ENCODE measurements around the gene TAF11. TPM values are rescaled to one million over a fixed set of nuclear protein-coding genes. Genes with fewer than 3 reads are reported as not detected.
"Not testable (repeated sequence)": the region's sequence is repeated elsewhere in the genome, so short reads cannot be mapped to it uniquely, and the experiment has no call there.

TAF11 gene
- total RNA-seq, 3 donors from 2014 or later (not counting 1 experiment from before 2014, with no cell fraction given), result 34.4 to 41.3 (median 36.2) TPM

- no peaks in the 10 kb centered on the region for H3K27me3 ChIP-seq (ENCODE audit: control insufficient read depth, insufficient read depth, low read length)
- TF ChIP-seq CTCF (IDR thresholded peaks at IDR 0.05), result no peak
- Mint-ChIP-seq H3K27me3 (ENCODE audit: low read depth in 2 of 2) (no peaks in the 10 kb centered on the region), H3K4me3 (peak overlapping the region; percentile 100), H3K9me3 (no peaks in the 10 kb centered on the region), H3K27ac (peak overlapping the region; percentile 100), H3K36me3 (no peaks in the 10 kb centered on the region), H3K4me1 (peaks cover 41 to 55% of the 10 kb centered on the region in 2 donors)
- no peak overlapping the region for H3K4me3 ChIP-seq (ENCODE audit: low read length)
- DNase-seq, result no peak
- ATAC-seq, result no peak
- H3K27ac ChIP-seq (ENCODE audit: low read length), result no peak overlapping the region
- no peaks in the 10 kb centered on the region for H3K9me3 ChIP-seq (ENCODE audit: control insufficient read depth, insufficient read depth, low read length)
- H3K4me1 ChIP-seq (ENCODE audit: control insufficient read depth, insufficient read depth, low read length), result peaks cover 26% of the 10 kb centered on the region
- no peaks in the 10 kb centered on the region for H3K36me3 ChIP-seq (ENCODE audit: control insufficient read depth, insufficient read depth, low read length)
- 12% methylated on average over 5 of the region's 7 CpGs for WGBS (ENCODE audit: insufficient coverage)
- intact Hi-C loops (cut with micrococcal nuclease), result no loop called here
These were observed 2.7 kb upstream of the TAF11 start for GRCh38 chr6:34890533-34890925.

- TF ChIP-seq CTCF (IDR thresholded peaks at IDR 0.05), result no peak
- intact Hi-C loops (cut with micrococcal nuclease), result loop anchor here (1.0 to 2.0 kb wide), 2 partner anchors 132 to 192 kb away; partner anchors contain the start of genes ILRUN and SNRPC
- Histone ChIP-seq H3K27me3 (ENCODE audit: control insufficient read depth, insufficient read depth, low read length) (no peaks in the 10 kb centered on the region), H3K4me1 (ENCODE audit: control insufficient read depth, insufficient read depth, low read length) (peaks cover 26% of the 10 kb centered on the region), H3K27ac (ENCODE audit: low read length) (peak within 1 kb of the TSS; percentile 89), H3K36me3 (ENCODE audit: control insufficient read depth, insufficient read depth, low read length) (peaks cover 2% of the 10 kb centered on the region), H3K4me3 (ENCODE audit: low read length) (peak within 1 kb of the TSS; percentile 63), H3K9me3 (ENCODE audit: control insufficient read depth, insufficient read depth, low read length) (no peaks in the 10 kb centered on the region)
- Mint-ChIP-seq H3K9me3 (peaks cover 0 to 3% of the 10 kb centered on the region in 2 donors), H3K27me3 (ENCODE audit: low read depth in 2 of 2) (no peaks in the 10 kb centered on the region), H3K4me3 (peak within 1 kb of the TSS; percentile 100), H3K4me1 (peaks cover 41 to 61% of the 10 kb centered on the region in 2 donors), H3K27ac (peak within 1 kb of the TSS; percentile 100), H3K36me3 (no peaks in the 10 kb centered on the region)
- ATAC-seq (peak; percentile 74 to 85 (median 81)), DNase-seq (peak; percentile 87 to 95)
- under 1% methylated on average over 59 of the region's 60 CpGs for WGBS (ENCODE audit: insufficient coverage)
These were observed 1.2 kb upstream of the TAF11 start, which contains the start of gene ANKS1A for GRCh38 chr6:34888874-34889555. Gene ANKS1A (plus strand): TSS chr6:34889255. CDS start chr6:34889403, 148 bp downstream.

- H3K4me1 Mint-ChIP-seq, result peaks cover 44 to 66% of the 10 kb centered on the region in 2 donors
- peak overlapping the region; percentile 100 for H3K4me3 Mint-ChIP-seq
- DNase-seq (no peak), ATAC-seq (peak in 2 of 3 donors; percentile 5 to 6)
- H3K27ac Mint-ChIP-seq, result peak overlapping the region; percentile 100
- H3K9me3 ChIP-seq (ENCODE audit: control insufficient read depth, insufficient read depth, low read length), result no peaks in the 10 kb centered on the region
- no peaks in the 10 kb centered on the region for H3K36me3 Mint-ChIP-seq
- no peak for TF ChIP-seq CTCF (IDR thresholded peaks at IDR 0.05)
- H3K27me3 Mint-ChIP-seq (ENCODE audit: low read depth in 2 of 2), result no peaks in the 10 kb centered on the region
- WGBS (ENCODE audit: insufficient coverage), result 0% methylated on average over 2 of the region's 5 CpGs
- peaks cover 2% of the 10 kb centered on the region for H3K36me3 ChIP-seq (ENCODE audit: control insufficient read depth, insufficient read depth, low read length)
- intact Hi-C loops (cut with micrococcal nuclease), result loop anchor here (1.0 to 2.0 kb wide), 2 partner anchors 131 to 192 kb away; partner anchors contain the start of genes ILRUN and SNRPC
- peaks cover 26% of the 10 kb centered on the region for H3K4me1 ChIP-seq (ENCODE audit: control insufficient read depth, insufficient read depth, low read length)
- H3K4me3 ChIP-seq (ENCODE audit: low read length), result peak overlapping the region; percentile 63
- H3K27me3 ChIP-seq (ENCODE audit: control insufficient read depth, insufficient read depth, low read length), result no peaks in the 10 kb centered on the region
- peaks cover 0 to 3% of the 10 kb centered on the region in 2 donors for H3K9me3 Mint-ChIP-seq
- H3K27ac ChIP-seq (ENCODE audit: low read length), result peak overlapping the region; percentile 89
These were observed 643 bp upstream of the TAF11 start for GRCh38 chr6:34888514-34888856.

GRCh38 chr6:34885837-34886236, 2.0 kb downstream of the TAF11 start:
- WGBS (ENCODE audit: insufficient coverage), result 97% methylated on average over 15 of the region's 15 CpGs
- H3K27me3 ChIP-seq (ENCODE audit: control insufficient read depth, insufficient read depth, low read length); ATAC-seq; H3K4me3 ChIP-seq (ENCODE audit: low read length); H3K36me3 ChIP-seq (ENCODE audit: control insufficient read depth, insufficient read depth, low read length); DNase-seq; H3K27me3 Mint-ChIP-seq (ENCODE audit: low read depth in 2 of 2); H3K36me3 Mint-ChIP-seq; H3K9me3 ChIP-seq (ENCODE audit: control insufficient read depth, insufficient read depth, low read length); intact Hi-C loops (cut with micrococcal nuclease); H3K9me3 Mint-ChIP-seq; H3K27ac ChIP-seq (ENCODE audit: low read length): not testable (repeated sequence)
- Mint-ChIP-seq H3K27ac (peak overlapping the region; percentile 24 to 25), H3K4me1 (peaks cover 38 to 52% of the 10 kb centered on the region in 2 donors), H3K4me3 (peak overlapping the region; percentile 42)
- peaks cover 26% of the 10 kb centered on the region for H3K4me1 ChIP-seq (ENCODE audit: control insufficient read depth, insufficient read depth, low read length)
